GM21825 (cell line): ENCODE results near the gene TANK.

Source experiments
- ATAC-seq: cut with Tn5 transposase; IDR thresholded peaks from one replicate; pipeline ENCODE4 v1.9.1; 2021; ENCODE audit warnings: mild to moderate bottlenecking, moderate library complexity; ENCODE audit not compliant: unreplicated experiment

The TANK gene

DNA sequence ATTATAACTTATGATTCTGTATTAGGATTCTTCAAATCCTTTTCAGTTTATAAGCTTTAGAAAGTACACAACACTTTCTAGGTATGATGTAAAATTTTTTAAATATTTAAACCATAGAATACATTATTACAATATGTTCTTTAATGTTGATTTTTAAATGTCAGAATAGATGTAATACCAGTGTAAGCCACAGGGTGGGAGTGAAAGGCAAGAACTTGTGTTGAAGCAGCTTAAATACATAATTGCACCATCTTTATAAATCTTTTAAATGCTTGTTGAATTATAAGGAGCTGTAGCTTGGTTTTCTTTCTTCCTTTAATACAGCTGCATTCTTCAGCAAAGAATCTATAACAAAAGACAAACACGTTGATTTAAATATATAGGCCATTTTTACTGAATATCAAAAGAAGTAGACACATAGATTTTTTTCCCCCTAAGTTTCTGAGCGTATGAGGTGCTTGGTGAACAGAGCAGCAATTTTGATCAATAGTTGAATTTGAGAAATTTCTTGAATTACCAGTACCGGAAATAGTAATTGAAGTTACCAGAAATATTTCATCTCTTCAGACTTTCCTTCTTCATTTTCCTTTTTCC, 63.0 kb downstream of the TANK start:
- no peak for ATAC-seq

DNA sequence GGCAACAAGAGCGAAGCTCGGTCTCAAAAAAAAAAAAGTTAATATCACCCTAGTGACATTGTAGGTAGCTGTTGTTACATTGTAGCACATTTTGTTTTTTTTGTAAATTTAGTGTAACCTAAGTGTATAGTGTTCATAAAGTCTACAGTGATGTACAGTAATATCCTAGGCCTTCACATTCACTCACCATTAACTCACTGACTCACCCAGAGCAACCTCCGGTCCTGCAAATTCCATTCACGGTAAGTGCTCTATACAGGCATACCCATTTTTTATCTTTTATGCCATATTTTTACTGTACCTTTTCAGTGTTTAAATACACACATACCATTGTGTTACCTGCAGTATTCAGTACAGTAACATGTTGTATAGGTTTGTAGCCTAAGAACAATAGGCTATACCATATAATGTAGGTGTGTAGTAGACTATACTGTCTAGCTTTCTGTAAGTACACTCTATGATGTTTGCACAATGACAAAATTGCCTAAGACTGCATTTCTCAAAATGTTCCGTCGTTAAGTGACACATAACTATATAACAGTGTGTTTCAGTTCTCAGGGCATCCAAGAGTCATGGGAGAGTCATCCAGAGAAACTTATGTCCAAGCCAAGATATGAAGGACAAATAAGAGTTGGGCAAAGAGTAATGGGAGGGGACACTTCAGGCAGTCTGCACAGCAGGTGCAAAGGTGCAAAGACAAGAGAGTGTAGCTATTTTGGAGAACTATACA, 68.4 kb downstream of the TANK start:
- ATAC-seq, result no peak

DNA sequence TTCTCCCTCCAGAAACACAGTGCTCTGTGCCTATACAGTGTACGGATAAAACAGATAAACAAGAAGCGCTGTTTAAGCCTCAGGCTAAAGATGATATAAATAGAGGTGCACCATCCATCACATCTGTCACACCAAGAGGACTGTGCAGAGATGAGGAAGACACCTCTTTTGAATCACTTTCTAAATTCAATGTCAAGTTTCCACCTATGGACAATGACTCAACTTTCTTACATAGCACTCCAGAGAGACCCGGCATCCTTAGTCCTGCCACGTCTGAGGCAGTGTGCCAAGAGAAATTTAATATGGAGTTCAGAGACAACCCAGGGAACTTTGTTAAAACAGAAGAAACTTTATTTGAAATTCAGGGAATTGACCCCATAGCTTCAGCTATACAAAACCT, 70.7 kb downstream of the TANK start:
- ATAC-seq, result no peak

- no peak for ATAC-seq
Measured at GRCh38 chr2:161232571-161232970, 72.3 kb downstream of the TANK start.

DNA sequence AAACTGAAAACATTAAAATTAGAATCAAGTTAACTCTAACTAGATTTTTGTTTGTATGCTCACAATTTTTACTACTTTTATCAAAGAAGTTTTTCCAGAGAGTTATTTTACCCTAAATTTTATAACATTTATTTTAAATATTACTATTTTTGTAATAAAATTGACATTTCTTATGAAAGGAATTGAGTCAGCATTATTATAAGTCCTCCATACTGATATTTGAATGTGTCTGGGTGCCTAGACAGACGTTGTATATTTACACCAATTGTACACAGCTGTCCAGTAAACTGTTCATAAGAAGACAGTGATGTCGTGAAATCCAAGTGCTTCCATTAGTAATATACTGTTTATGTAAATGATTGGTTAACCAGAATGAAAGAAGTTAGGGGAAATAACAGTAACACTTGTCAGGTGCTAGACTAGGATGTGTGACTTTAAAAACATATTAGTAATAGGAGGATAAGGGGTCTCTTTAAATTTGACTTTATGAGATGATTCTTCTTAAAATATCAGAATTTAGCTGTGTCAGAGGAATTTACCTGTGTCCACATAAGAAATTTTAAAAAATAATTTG, 73.7 kb downstream of the TANK start:
- no peak for ATAC-seq

GRCh38 chr2:161234627-161235026, 74.4 kb downstream of the TANK start:
- no peak for ATAC-seq

- ATAC-seq, result peak; percentile 44
Measured at GRCh38 chr2:161237392-161238264, 77.4 kb downstream of the TANK start.

DNA sequence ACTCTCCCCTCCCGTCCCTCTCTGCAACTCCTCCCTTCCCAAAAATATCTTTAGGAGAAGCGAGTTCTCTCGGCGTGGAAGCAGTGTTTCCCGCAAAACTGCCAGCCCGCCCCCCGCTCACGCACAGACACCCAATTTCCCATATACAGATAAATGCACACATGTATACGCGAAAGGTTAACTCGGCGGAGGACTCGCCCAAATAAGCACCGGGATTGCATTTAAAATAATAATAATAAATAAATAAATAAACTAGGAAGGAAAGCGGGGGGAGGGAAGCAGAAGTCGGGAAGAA, 78.0 kb downstream of the TANK start:
- no peak for ATAC-seq

DNA sequence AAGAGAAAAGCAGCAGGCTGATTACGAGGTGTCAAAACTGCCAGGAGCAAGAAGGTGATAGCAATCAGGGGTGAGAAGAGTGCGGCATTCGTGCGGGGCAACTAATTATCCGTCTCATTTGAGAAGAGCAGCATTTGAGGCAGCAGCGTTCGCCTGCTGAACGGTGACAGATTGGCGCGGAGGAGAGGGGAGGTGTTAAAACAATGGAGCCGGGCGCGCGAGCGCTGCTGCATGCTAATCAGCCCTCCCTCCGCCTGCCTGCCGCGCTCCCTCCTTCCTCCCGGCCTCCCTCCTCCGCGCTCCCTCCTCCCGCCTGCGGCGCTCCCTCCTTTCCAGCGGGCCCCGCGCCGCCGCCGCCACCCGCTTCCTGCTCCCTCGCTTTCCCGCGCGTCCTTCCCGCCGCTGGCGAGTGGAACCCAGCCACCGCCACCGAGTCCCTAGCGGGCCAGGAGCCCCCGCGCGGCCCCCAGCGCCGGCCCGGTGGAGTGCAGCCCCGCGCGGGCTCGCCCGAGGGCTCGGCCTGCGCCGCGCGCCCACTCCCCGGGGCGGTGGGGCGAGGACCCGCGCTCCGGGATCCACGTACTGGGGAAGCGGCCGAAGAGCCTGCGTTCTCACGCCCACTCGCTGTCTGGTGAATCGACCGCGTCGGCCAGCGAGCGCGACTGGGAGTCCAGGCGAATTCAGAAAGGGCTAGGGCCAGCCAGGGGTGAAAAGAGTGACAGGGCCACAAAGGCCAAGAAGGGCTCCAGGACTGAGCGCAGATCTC, 78.5 kb downstream of the TANK start:
- no peak for ATAC-seq

- no peak for ATAC-seq
Measured at GRCh38 chr2:161239326-161240109, 79.3 kb downstream of the TANK start.

GRCh38 chr2:161241894-161242293, 81.7 kb downstream of the TANK start:
- no peak for ATAC-seq

GRCh38 chr2:161243312-161243711, 83.1 kb downstream of the TANK start:
- ATAC-seq, result peak; percentile 32

DNA sequence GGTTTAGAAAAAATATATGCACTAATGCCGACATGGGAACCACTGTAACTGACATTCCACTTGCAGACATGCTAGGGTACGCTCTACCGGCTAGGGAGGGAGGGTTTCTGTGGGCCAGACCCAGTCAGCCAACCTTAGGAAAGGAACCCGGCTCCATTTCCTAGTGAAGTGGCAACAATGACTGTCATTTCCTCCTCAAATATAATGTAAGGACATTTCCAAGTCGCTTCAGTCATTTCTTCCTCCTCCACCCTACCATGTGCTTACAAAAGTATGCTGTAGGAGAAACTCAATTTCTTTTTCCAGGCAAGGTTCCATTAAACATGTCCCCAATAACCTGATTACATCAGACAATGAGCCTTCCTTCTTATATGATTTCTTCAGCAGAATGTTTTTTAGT, 83.7 kb downstream of the TANK start:
- ATAC-seq, result no peak

- ATAC-seq, result peak; percentile 83
Measured at GRCh38 chr2:161244387-161245260, 84.4 kb downstream of the TANK start.

- ATAC-seq, result no peak
Measured at GRCh38 chr2:161245261-161245553, 85.0 kb downstream of the TANK start.

GRCh38 chr2:161245671-161246070, 85.4 kb downstream of the TANK start:
- no peak for ATAC-seq

DNA sequence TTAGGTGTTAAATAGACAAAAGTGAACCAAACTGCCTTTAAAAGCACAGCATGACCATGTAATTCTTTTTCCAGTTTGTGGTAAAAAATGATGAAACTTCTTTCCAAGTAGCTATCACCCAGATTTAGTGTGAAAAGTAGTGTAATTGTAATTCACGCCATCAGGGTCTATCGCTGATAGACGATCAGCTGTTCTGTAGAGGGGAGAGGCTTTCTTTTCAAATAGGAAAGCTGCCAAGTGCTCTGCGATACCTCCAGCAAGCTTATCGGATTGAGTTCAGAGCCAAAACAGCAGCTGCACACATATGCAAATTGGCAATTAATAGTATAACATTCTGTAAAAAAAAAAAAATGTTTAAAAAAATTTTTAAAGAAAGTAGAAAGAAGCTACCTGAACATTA, 86.1 kb downstream of the TANK start:
- no peak for ATAC-seq

DNA sequence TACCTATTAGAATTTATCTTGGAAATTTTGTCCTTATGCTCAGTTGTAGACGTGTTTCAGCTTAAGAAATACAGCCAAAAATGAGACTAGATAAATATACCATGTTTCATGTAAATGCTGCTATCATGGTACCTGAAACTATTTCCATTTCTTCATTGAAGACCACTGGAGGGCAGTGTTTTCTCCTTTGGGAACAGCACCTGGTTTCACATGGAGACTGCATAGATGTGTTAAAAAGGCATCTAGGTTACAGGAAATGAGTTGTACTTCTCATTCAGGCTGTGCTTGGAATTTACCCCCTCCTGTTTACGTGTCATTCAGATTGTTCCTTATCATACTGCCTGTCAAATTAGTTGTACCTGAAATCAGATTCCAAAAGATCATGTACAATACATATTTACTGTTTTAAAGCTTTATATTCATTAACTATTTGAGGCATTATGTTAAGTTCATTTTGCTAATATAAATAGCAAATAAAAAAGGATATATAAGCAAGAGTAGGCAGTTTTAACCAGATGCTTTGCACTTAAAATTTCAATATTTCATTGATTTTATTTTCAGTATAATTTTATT, 90.7 kb downstream of the TANK start:
- peak; percentile 69 for ATAC-seq
